Measurements from ENCODE around the gene TSPAN18.

Gene TSPAN18

GRCh38 chr11:44872556-44872955, 145.8 kb downstream of the TSPAN18 start:
- TF ChIP-seq TAF1 (IDR thresholded peaks at IDR 0.05; ENCODE audit: borderline replicate concordance, low read depth, low read length) = no peak
- TF ChIP-seq POLR2A (IDR thresholded peaks at IDR 0.05; ENCODE audit: low read depth, low read length) = no peak
- TF ChIP-seq POLR2AphosphoS5 (IDR thresholded peaks at IDR 0.05; ENCODE audit: low read depth, low read length) = no peak
- no peak for FAIRE-seq
- no peak for DNase-seq (ENCODE audit: insufficient read length)

GRCh38 chr11:44873537-44873936, 146.8 kb downstream of the TSPAN18 start:
- no peak for TF ChIP-seq TAF1 (IDR thresholded peaks at IDR 0.05; ENCODE audit: borderline replicate concordance, low read depth, low read length)
- no peak for TF ChIP-seq POLR2A (IDR thresholded peaks at IDR 0.05; ENCODE audit: low read depth, low read length)
- no peak for FAIRE-seq
- no peak for DNase-seq (ENCODE audit: insufficient read length)

GRCh38 chr11:44874284-44874683, 147.5 kb downstream of the TSPAN18 start:
- peak; percentile 21 for FAIRE-seq
- TF ChIP-seq POLR2A (IDR thresholded peaks at IDR 0.05; ENCODE audit: low read depth, low read length) (no peak), POLR2AphosphoS5 (IDR thresholded peaks at IDR 0.05; ENCODE audit: low read depth, low read length) (no peak), TAF1 (IDR thresholded peaks at IDR 0.05; ENCODE audit: borderline replicate concordance, low read depth, low read length) (no peak)
- DNase-seq (ENCODE audit: insufficient read length) = no peak

GRCh38 chr11:44875037-44875436, 148.3 kb downstream of the TSPAN18 start:
- FAIRE-seq (no peak), DNase-seq (ENCODE audit: insufficient read length) (no peak)
- TF ChIP-seq POLR2AphosphoS5 (IDR thresholded peaks at IDR 0.05; ENCODE audit: low read depth, low read length) = no peak
- no peak for TF ChIP-seq TAF1 (IDR thresholded peaks at IDR 0.05; ENCODE audit: borderline replicate concordance, low read depth, low read length)
- no peak for TF ChIP-seq POLR2A (IDR thresholded peaks at IDR 0.05; ENCODE audit: low read depth, low read length)

GRCh38 chr11:44876194-44876723, 149.5 kb downstream of the TSPAN18 start:
- FAIRE-seq (no peak), DNase-seq (ENCODE audit: insufficient read length) (no peak)
- no peak for TF ChIP-seq POLR2A (IDR thresholded peaks at IDR 0.05; ENCODE audit: low read depth, low read length)
- no peak for TF ChIP-seq TAF1 (IDR thresholded peaks at IDR 0.05; ENCODE audit: borderline replicate concordance, low read depth, low read length)
- TF ChIP-seq POLR2AphosphoS5 (IDR thresholded peaks at IDR 0.05; ENCODE audit: low read depth, low read length) = no peak

- DNase-seq (ENCODE audit: insufficient read length) (no peak), FAIRE-seq (no peak)
- no peak for TF ChIP-seq TAF1 (IDR thresholded peaks at IDR 0.05; ENCODE audit: borderline replicate concordance, low read depth, low read length)
- no peak for TF ChIP-seq POLR2AphosphoS5 (IDR thresholded peaks at IDR 0.05; ENCODE audit: low read depth, low read length)
- no peak for TF ChIP-seq POLR2A (IDR thresholded peaks at IDR 0.05; ENCODE audit: low read depth, low read length)
These were observed 150.1 kb downstream of the TSPAN18 start for GRCh38 chr11:44876906-44877305.

- TF ChIP-seq TAF1 (IDR thresholded peaks at IDR 0.05; ENCODE audit: borderline replicate concordance, low read depth, low read length) (no peak), POLR2AphosphoS5 (IDR thresholded peaks at IDR 0.05; ENCODE audit: low read depth, low read length) (no peak), POLR2A (IDR thresholded peaks at IDR 0.05; ENCODE audit: low read depth, low read length) (no peak)
- no peak for DNase-seq (ENCODE audit: insufficient read length)
- no peak for FAIRE-seq
These were observed 151.1 kb downstream of the TSPAN18 start for GRCh38 chr11:44877571-44878497.

GRCh38 chr11:44878711-44879110, 151.9 kb downstream of the TSPAN18 start:
- no peak for TF ChIP-seq TAF1 (IDR thresholded peaks at IDR 0.05; ENCODE audit: borderline replicate concordance, low read depth, low read length)
- TF ChIP-seq POLR2A (IDR thresholded peaks at IDR 0.05; ENCODE audit: low read depth, low read length) = no peak
- TF ChIP-seq POLR2AphosphoS5 (IDR thresholded peaks at IDR 0.05; ENCODE audit: low read depth, low read length) = no peak
- no peak for FAIRE-seq
- no peak for DNase-seq (ENCODE audit: insufficient read length)

GRCh38 chr11:44879432-44879831, 152.7 kb downstream of the TSPAN18 start:
- TF ChIP-seq TAF1 (IDR thresholded peaks at IDR 0.05; ENCODE audit: borderline replicate concordance, low read depth, low read length) = no peak
- DNase-seq (ENCODE audit: insufficient read length) = no peak
- no peak for FAIRE-seq

GRCh38 chr11:44880511-44880910, 153.7 kb downstream of the TSPAN18 start:
- TF ChIP-seq TAF1 (IDR thresholded peaks at IDR 0.05; ENCODE audit: borderline replicate concordance, low read depth, low read length) (no peak), POLR2A (IDR thresholded peaks at IDR 0.05; ENCODE audit: low read depth, low read length) (no peak), POLR2AphosphoS5 (IDR thresholded peaks at IDR 0.05; ENCODE audit: low read depth, low read length) (no peak)
- no peak for FAIRE-seq
- no peak for DNase-seq (ENCODE audit: insufficient read length)

- TF ChIP-seq TAF1 (IDR thresholded peaks at IDR 0.05; ENCODE audit: borderline replicate concordance, low read depth, low read length) (no peak), POLR2AphosphoS5 (IDR thresholded peaks at IDR 0.05; ENCODE audit: low read depth, low read length) (no peak), POLR2A (IDR thresholded peaks at IDR 0.05; ENCODE audit: low read depth, low read length) (no peak)
- DNase-seq (ENCODE audit: insufficient read length) (no peak), FAIRE-seq (no peak)
These were observed 154.2 kb downstream of the TSPAN18 start for GRCh38 chr11:44880953-44881352.

GRCh38 chr11:44883277-44883676, 156.5 kb downstream of the TSPAN18 start:
- FAIRE-seq (no peak), DNase-seq (ENCODE audit: insufficient read length) (no peak)
- TF ChIP-seq TAF1 (IDR thresholded peaks at IDR 0.05; ENCODE audit: borderline replicate concordance, low read depth, low read length) = no peak
- TF ChIP-seq POLR2AphosphoS5 (IDR thresholded peaks at IDR 0.05; ENCODE audit: low read depth, low read length) = no peak
- no peak for TF ChIP-seq POLR2A (IDR thresholded peaks at IDR 0.05; ENCODE audit: low read depth, low read length)
